ENCODE results near the gene BRAP.
A peak's percentile ranks its signal among the peaks of the same experiment; 100 is the strongest.
"Not testable (repeated sequence)": the region's sequence is repeated elsewhere in the genome, so short reads cannot be mapped to it uniquely, and the experiment has no call there.

BRAP gene, protein sequence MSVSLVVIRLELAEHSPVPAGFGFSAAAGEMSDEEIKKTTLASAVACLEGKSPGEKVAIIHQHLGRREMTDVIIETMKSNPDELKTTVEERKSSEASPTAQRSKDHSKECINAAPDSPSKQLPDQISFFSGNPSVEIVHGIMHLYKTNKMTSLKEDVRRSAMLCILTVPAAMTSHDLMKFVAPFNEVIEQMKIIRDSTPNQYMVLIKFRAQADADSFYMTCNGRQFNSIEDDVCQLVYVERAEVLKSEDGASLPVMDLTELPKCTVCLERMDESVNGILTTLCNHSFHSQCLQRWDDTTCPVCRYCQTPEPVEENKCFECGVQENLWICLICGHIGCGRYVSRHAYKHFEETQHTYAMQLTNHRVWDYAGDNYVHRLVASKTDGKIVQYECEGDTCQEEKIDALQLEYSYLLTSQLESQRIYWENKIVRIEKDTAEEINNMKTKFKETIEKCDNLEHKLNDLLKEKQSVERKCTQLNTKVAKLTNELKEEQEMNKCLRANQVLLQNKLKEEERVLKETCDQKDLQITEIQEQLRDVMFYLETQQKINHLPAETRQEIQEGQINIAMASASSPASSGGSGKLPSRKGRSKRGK

DNA sequence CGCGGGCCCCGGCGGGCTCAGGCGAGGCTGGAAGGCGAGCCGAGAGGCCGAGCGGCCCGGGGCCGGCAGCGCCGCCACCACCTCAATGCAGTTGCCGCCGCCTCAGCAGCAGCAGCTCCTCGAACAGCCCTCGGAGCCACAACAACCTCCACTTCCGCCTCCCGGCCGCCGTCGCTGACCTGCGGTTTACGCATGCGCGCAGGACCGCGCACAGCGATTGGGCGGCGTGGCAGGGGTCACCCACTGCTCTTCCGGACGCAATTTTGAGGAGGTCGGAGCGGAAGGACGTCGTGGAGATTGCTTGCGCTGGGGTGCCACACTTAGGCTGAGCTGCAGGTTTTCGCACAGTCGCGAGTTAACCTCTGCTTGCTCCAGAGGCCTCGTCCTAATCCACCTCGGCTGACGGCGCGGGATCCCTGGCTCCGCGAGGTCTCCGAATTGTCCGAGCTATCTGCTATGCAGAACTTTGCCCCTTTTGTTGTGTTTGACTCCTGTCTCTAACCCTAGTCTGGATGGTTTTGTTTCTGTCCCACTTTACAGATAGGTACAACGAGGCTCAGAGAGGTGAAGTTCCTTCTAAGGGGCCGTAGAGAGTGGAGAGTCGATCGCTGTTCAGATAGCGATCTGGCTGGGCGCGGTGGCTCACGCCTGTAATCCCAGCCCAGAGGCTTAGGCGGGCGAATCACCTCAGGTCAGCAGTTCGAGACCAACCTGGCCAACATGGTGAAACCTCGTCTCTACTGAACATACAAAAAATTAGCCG, at the start of gene BRAP, which contains the start of gene ACAD10:
BRAP (minus strand) TSS at position 146 of the 763 bp plus-strand sequence. CDS start 164 bp downstream, outside the sequence.
ACAD10 (plus strand) TSS at position 243 of the 763 bp plus-strand sequence. CDS start 6,657 bp downstream, outside the sequence.
- DNase-seq = peak; percentile 91

- DNase-seq = no peak
These were observed 47.7 kb upstream of the BRAP start for GRCh38 chr12:111733340-111733915.

- DNase-seq = no peak
These were observed 47.0 kb upstream of the BRAP start for GRCh38 chr12:111732786-111733185.

- no peak for DNase-seq
These were observed 44.7 kb upstream of the BRAP start for GRCh38 chr12:111730420-111730819.

DNA sequence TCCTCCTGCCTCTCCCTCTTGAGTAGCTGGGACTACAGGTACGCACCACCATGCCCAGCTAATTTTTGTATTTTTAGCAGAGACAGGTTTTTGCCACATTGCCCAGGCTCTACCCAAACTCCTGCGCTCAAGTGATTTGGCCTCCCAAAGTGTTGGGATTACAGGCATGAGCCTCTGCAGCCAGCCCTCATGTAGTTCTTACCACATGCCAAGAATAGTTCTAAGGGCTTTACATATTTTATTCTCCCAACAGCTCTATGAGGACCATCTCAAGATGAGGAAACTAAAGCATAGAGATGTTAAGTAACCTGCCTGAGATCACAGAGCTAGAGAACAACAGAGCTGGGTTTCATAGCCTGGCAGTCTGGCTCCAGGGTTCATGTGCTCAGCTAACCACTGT, 43.0 kb upstream of the BRAP start:
- DNase-seq = no peak

GRCh38 chr12:111723646-111724360, 38.0 kb upstream of the BRAP start:
- not testable (repeated sequence) for DNase-seq

DNA sequence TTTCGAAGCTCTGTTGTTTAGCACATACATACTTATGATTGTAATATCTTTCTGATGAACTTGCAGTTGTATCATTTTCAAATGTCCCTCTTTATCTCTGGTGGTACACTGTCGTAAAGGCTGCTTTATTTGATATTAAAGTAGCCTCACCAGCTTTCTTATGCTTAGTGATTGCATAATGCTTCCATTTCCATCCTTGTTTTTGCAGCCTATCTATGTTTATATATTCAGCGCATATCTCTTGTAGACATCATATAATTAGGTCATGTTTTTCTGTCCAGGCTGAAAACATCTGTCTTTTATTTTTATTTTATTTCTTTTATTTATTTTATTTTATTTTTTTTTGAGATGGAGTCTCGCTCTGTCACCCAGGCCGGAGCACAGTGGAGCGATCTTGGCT, 34.7 kb upstream of the BRAP start:
- no peak for DNase-seq

GRCh38 chr12:111719316-111719715, 33.6 kb upstream of the BRAP start:
- not testable (repeated sequence) for DNase-seq

- DNase-seq = peak; percentile 52
These were observed 29.5 kb upstream of the BRAP start for GRCh38 chr12:111715279-111715678.

GRCh38 chr12:111706145-111706544, 20.4 kb upstream of the BRAP start:
- no peak for DNase-seq

DNA sequence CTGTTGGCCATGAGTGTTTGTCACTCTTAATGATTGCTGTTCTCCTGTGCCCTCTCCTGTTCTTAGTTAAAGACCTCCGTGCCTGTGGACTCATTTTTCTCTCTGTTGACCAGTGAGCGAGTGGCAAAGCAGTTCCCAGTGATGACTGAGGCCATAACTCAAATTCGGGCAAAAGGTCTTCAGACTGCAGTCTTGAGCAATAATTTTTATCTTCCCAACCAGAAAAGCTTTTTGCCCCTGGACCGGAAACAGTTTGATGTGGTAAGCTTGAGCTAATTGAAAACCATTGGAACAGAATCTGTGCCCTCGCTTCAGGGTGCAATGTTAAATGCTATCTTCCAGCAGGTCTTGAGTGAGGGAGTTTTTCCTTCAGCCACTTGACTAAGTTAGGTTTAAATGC, 19.9 kb upstream of the BRAP start:
- no peak for DNase-seq

GRCh38 chr12:111699962-111700361, 14.2 kb upstream of the BRAP start:
- DNase-seq = no peak

- DNase-seq = no peak
These were observed 8.1 kb upstream of the BRAP start for GRCh38 chr12:111693818-111694217.

DNA sequence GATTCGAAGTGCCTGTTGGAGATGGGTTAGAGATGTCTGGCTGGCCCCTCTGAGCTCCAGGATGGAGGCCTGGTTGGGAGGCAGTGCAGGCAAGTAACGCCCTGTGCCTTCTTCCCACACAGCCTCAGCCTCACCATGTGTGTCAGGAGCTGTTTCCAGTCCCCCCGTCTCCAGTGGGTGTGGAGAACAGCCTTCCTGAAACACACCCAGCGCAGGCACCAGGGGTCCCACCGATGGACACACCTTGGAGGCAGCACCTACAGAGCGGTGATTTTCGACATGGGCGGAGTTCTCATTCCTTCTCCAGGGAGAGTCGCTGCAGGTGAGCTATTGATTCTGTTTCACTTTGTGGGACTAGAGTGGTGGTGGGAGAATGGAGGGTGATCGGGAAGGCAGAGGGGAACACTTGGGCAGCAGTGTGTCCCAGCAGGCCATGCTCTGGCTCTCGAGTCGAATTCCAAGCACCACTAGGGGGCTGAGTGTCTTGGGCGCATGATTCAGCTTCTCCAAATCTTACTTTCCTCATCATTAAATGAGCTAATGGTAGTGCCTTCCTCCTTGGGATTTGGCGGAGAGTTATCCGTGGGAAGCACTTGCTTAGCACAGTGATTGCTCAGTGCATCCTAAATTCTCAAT, 6.9 kb upstream of the BRAP start:
- DNase-seq = no peak

GRCh38 chr12:111691262-111691661, 5.5 kb upstream of the BRAP start:
- DNase-seq = no peak

DNA sequence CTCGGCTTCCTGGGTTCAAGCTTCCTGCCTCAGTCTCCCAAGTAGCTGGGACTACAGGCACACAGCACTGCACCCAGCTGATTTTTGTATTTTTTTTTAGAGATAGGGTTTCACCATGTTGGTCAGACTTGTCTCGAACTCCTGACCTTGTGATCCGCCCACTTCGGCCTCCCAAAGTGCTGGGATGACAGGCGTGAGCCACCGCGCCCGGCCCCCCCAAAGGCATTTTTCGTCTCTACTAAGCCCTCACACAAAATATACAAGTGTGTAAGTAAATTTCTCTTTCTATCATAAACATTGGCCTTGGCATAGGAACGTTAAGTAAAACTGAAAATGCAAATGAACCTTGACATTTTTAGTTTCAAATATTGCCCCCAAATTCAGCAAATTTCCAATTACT, 2.2 kb upstream of the BRAP start:
- DNase-seq = no peak

DNA sequence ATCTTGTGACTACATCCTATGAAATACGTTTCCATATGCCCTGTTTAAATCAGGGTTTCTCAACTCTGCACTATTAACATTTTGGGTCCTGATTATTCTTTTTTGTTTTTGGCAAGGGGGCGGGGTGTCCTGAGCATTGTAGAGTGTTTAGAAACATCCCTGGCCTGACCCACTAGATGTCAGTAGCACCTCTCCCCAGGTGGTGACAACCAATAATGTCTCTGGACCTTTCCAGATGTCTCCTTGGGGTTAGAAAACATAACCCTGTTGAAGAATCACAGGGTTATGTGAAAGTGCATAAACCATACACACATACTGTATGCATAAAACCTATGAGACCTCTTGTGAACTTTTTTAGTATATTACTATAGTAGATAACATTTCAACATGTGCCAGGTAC, 1.5 kb upstream of the BRAP start:
- DNase-seq = peak; percentile 2

DNA sequence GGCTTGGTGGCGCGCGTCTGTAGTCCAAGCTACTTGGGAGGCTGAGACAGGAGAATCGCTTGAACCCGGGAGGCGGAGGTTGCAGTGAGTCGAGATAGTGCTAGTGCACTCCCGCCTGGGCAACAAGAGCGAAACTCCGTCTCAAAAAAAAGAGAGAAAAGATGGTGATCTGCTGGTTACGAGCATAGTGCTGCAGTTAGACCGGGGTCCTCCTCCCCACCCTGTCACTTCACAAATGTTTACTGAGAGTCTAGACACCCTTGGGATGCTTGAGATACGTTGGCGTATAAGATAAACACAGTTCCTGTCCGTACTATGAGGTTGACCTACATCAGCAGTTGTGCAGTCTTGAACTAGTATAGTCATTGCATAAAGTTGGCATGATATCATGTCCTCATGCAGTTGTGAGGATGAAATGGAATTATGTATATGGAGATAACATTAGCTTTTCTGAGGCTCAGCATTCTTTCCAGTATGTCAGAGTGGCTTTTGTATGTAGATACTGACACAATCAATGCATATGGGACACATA, 884 bp upstream of the BRAP start:
- DNase-seq = no peak

DNA sequence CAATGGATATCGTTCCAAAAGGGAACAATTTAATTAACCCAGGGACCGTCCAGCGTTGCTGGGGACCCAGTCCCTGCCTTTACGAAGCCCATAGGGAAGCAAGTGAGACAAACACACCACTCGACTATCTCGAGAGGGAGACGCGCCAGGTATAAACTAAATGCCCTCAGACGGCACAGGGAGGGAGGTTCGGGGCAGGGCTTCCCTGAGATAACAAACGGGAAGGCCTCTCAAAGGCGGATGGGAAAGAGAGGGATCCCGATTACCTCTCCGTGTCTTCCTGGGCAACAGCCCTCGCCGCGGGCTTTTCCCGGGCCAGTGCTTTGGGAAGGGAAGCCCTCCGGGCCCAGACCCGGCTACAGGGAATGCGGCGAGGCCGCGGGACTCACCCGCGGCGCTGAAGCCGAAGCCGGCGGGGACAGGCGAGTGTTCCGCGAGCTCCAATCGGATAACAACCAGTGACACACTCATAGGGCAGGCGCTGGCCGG, 390 bp downstream of the BRAP start:
- DNase-seq = no peak

DNA sequence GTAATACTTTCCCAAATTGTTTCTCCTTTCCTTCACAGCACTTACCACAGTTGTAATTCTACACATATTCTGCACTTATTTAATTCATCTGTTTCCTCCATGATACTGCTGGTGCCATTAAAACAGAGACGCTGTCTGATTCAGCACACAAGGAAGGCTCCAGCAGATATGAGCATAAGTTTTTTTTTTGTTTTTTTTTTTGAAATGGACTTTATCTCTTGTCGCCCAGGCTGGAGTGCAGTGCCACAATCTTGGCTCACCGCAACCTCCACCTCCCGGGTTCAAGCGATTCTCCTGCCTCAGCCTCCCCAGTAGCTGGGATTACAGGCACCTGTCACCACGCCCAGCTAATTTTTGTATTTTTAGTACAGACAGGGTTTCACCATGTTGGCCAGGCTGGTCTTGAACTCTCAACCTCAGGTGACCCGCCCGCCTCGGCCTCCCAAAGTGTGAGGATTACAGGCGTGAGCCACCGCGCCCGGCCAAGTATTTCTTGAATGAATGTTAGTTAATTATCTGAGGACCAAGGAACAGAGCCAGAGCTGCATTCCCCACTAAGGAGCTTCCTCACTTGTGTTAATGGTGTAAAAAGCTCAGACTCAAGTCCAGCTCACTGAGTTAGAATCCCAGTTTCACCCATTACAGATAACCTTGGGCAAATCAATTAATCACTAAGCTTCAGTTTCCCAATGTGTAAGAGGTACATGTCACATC, 1.1 kb downstream of the BRAP start:
- not testable (repeated sequence) for DNase-seq

GRCh38 chr12:111677186-111677585, 8.6 kb downstream of the BRAP start:
- DNase-seq = no peak
